Measurements from ENCODE around the gene AVEN.
"Not testable (repeated sequence)": the region's sequence is repeated elsewhere in the genome, so short reads cannot be mapped to it uniquely, and the experiment has no call there.

Gene AVEN

DNA sequence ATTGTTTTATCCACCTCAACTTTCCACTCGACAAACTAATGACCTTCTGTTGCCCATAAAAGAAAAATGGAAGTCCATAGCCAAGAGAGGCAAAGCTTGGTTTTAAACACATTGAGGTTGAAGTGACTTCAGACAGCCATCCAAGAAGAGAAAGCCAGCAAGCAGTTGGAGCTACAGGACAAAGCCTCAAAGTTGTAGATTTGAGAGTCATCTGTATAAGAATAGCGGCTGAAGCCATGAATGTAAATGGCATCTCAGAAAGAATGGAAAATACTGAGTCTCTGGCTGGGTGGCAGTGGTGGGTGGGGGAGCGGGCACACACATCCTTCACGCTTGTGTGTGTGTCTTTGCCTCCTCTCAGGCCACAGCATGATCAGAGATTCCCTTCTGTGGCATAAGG lies 194.8 kb downstream of the AVEN start:
- no peak for DNase-seq

DNA sequence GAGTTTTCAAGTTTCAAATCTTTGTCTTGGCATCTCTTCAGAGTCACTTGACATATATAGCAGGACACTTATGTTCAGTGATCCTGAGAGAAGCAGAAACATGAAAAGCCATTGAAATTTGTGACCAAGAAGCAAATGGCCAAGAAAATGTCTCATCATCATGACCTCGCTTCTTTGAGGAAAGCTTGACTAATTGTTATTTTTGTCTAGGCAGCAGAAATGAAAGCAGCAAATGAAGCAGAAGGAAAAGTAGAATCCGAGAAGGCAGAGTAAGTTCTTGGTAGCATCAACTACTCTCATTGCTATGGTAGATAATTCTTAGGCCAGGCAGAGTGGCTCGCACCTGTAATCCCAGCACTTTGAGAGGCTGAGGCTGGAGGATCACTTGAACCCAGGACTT lies 198.4 kb downstream of the AVEN start:
- DNase-seq: no peak

DNA sequence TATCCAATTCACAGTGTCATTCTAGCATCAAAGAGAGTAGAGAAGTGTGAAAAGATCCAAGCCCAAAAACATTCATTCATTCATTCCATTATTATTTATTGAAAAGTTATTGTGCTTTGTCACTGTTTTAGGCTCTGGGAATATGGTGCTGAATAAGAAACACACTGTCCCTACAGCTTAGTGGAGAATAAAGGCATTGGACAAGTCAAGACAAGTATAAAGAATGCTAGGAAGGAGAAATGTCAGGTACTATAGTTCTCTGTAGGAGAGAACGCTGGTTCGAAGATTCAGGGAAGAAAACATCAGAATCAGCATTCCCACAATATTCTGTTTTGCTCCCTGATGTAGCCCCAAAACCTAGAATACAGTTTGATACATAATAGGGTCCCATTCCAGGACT lies 199.5 kb downstream of the AVEN start:
- DNase-seq: no peak

DNA sequence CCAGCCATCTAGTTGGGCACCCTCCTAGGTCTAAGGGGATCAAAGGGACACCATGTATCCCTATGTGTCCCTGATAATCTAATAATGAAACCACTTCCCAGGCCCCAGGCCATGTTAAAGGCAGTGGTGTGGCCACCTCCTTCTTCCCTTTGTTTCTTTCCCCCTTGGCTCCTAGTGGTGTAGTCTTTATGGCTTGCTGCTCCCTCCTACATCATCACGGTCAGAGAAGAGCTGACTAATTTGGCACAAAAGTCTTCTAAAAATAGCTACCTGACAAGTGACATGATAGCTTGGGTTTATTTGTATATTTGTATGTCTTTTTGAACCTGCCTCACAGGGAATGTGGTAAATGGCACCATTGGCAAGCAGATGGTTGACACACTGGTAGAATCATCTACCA lies 201.7 kb downstream of the AVEN start:
- DNase-seq: no peak

DNA sequence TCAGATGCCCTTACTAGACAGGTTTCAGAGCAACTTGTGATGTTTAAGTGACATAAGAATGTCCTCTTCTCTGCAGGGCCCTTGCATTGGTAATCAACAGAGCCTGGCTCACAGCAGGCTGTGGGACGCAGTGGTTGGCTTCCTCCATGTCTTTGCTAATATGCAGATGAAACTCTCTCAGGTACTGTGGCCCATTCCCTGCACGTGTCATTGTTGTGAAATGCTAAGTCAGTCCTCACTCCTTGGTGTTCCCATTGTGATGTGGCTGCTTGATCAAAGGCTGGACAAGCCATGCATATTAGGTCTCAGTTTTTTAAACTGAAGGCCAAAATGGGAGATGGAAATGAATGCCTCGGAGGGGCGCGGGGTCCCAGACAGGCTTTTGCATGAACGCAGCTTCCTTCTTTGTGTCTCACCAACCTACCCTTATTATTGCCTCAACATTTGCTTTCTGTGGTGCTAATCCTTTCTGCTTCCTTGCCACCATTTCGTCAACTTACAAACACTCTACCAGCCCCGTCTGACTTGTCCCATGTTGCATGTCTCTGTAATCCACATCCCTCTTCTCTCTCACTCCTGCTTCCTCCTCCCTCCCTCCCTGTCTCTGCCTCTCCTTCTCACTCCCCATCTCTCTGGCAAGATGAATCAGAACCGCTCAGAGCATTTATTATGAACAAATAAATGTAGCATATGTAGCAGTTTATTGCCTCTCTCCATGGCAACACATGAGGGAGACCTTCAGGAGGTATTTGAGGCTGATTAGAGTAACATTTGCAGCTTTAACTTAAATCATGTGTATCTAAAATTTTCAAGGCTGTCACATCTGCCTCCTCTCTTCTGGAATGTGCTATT lies 203.9 kb downstream of the AVEN start:
- DNase-seq: no peak

DNA sequence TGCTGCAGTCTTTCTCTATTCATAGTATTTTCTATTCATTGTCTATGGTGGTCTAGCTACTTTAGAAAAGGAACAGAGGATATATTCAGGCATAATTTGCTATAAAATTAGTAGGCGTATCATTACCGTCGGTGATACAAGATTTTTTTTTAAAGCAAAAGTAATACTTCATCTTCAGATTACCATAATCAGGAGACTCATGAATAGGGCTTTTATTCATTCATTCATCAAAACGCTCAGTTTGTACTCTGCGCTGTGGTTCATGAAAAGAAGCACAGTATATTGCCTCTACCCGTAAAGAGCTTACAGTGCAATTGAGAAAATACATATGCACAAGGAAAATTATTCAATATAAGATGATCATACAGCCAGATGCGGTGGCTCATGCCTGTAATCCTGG lies 207.4 kb downstream of the AVEN start:
- DNase-seq: no peak

DNA sequence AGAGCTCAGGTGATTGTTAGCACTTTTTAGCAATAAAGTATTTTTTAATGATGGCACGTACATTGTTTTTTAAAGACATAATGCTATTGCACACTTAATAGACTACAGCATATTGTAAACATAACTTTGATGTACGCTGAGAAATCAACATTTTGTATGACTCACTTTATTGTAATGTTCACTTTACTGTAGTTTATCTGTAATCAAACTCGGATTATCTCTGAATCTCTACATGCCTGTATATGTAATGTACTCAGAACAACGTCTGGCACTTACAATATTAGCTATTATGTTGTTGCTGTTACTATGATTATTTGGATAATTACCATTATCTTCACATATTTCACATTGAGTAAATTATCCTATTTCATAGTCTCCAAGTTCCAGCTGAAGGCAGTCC lies 208.7 kb downstream of the AVEN start:
- DNase-seq: no peak

DNA sequence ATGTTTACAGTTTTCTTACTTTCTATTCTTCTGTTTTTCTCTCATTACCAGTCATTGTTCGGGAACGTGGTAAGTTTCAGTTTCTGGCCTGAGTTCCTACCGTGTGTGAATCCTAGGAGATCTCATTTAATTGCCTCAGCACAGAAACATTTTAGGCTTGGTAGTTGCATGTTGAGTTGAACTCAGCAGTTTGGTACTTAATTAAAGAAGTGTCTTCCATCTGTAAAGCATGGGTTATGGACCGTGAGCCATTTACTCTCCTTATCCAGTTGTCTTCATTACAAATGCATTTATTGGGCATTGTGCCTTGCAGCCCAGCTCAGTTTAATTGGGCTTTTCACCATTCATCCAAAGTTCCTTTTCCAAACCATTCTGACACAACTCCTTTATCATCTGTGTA lies 212.8 kb downstream of the AVEN start:
- DNase-seq: no peak

DNA sequence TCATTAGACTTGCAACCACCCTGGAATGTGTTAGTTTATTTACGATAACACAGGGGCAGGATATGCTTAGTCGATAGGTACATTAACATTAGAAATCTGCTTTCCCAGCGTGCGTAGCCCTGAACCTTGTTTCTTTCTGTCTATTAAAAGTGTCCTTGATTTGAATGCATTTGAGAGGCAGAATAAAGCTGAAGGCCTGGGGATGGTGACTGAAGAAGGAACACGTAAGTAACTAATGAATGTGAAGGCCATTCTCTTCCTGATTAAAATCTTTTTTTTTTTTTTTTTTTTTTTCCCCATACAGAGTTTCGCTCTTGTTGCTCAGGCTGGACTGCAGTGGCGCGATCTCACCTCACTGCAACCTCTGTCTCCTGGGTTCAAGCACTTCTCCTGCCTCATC lies 213.6 kb downstream of the AVEN start:
- no peak for DNase-seq

DNA sequence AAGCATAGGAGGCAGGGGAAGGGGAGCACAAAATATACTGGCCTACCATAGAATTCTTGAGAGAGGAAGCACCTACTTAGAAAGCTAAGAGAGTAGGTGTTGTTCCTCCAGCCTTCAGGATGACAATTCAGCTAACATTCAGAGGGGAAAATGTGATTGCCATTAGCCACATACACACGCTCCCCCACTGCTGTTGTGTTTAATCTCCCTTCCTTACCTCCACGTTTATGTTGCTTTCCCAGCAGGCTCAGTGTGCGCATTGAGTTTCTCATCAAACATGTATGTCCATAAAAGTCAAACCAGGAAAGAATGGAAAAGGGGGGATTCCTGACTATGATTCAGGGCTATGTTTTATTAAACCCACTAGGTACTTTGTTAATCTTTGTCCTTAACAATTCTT lies 215.9 kb downstream of the AVEN start:
- DNase-seq: no peak

DNA sequence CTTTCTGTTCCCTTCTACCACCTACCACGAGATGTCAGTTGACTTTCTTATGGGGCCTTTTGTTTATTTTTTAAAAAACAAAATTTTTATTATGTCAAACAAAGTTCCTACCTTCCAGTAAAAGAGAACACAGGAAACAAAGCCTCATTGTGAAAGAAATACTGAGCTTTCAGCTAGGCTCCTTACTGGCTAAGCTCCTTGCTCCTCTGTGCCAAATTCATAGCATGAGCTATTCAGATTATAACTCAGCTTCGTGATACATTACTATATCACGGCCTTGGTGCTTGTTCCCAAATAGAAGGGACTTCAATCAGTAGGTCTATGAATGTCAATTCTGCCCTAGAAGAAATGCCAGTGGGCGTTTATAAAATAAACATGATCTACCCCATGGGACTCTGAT lies 216.5 kb downstream of the AVEN start:
- no peak for DNase-seq

DNA sequence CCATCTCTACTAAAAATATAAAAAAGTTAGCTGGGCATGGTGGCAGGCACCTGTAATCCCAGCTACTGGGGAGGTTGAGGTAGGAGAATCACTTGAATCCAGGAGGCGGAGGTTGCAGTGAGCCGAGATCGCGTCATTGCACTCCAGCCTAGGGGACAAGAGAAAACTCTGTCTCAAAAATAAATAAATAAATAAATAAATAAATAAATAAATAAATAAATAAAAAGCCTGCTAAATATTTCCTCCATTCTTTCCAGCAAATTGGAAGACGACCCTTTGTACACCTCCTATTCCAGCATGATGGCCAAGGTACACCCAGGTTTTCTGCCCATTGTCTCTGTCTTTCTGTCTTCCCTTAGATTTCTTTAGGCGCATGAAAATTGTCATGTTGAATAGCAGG lies 219.5 kb downstream of the AVEN start:
- DNase-seq: not testable (repeated sequence)
